ENCODE measurements around the gene PTPRT. TPM values are rescaled to one million over a fixed set of nuclear protein-coding genes. Genes with fewer than 3 reads are reported as not detected.

The PTPRT gene
- total and polyA plus RNA-seq, 10 of the 15 experiments (the other 5 are each of a cell fraction or from before 2014, with no cell fraction given), result not detected

DNA sequence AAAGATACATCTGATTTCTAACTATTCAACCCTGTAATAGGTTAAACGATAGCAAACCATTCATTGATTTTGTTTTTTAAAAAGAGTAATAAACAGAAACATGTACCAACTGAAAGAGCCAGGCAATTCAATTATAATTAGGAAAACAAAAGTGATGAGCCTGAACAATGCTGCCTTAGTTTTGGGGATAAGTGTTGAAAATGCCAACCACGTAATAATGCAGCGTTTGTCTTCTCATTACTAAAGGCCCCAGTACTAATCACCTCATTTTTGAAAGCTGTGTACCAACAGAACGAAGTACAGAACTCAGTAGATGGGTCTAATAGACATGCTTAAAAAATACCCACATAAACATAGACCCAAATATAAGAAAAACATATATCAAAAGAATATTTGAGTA lies 907.9 kb downstream of the PTPRT start:
- WGBS (ENCODE audit: insufficient coverage, insufficient replicate concordance, low lambda C conversion rate, missing lambda C conversion rate), result 0% methylated on average over 4 of the region's 4 CpGs
- ChIA-PET CTCF (no interaction called here), POLR2A (no interaction called here), SMC1A (ENCODE audit: uncharacterized antibody, unreplicated experiment) (no interaction called here), RAD21 (ENCODE audit: unreplicated experiment) (no interaction called here)
- Histone ChIP-seq H3K4me3 (no peak overlapping the region), H3K27ac (ENCODE audit: control insufficient read depth, insufficient read depth) (no peak overlapping the region), H3K27me3 (replicated peaks in 1 of 2; ENCODE audit: control insufficient read depth in 2 of 2, insufficient read depth in 2 of 2, low read length in 1 of 2) (no peaks in the 10 kb centered on the region), H3K36me3 (ENCODE audit: control insufficient read depth in 2 of 2, insufficient read depth in 2 of 2, low read length in 1 of 2) (no peaks in the 10 kb centered on the region), H3K79me2 (ENCODE audit: control insufficient read depth, insufficient read depth, low read length) (no peaks in the 10 kb centered on the region), H3K9me3 (replicated peaks; ENCODE audit: control insufficient read depth, insufficient read depth, low read length) (no peaks in the 10 kb centered on the region), H3K9ac (ENCODE audit: control insufficient read depth, insufficient read depth, low read length) (no peak overlapping the region), H2AFZ (ENCODE audit: control insufficient read depth, low read depth, low read length) (no peak overlapping the region), H3K4me2 (ENCODE audit: control insufficient read depth, insufficient read depth) (no peak overlapping the region), H3K4me1 (ENCODE audit: control insufficient read depth, insufficient read depth, low read length) (no peaks in the 10 kb centered on the region), H4K20me1 (ENCODE audit: control insufficient read depth, insufficient read depth) (no peaks in the 10 kb centered on the region)
- DNase-seq (ENCODE audit: low read depth, low spot score) (no peak), ATAC-seq (no peak), FAIRE-seq (no peak)
- intact Hi-C loops (cut with micrococcal nuclease; ENCODE audit: unreplicated experiment), result no loop called here
- in situ Hi-C loops (cut with MboI), result no loop called here
- no TSS peak for BruUV-seq (replicated peaks)
- TF ChIP-seq YY1 (IDR thresholded peaks at IDR 0.05; ENCODE audit: low read depth, low read length) (no peak), TAF1 (IDR thresholded peaks at IDR 0.05; ENCODE audit: borderline replicate concordance, low read depth, low read length) (no peak), SP1 (IDR thresholded peaks at IDR 0.05; ENCODE audit: low read depth, low read length) (no peak), SREBF1 (IDR thresholded peaks at IDR 0.05; ENCODE audit: low read length) (no peak), MEF2A (IDR thresholded peaks at IDR 0.05; ENCODE audit: insufficient read depth, low read depth, low read length) (no peak), KDM1A (IDR thresholded peaks at IDR 0.05; ENCODE audit: borderline replicate concordance) (no peak), SMAD1 (IDR thresholded peaks at IDR 0.05; ENCODE audit: low read depth, partially characterized antibody) (no peak), POU2F2 (IDR thresholded peaks at IDR 0.05; ENCODE audit: borderline replicate concordance, low read depth, low read length) (no peak), EGR1 (IDR thresholded peaks at IDR 0.05; ENCODE audit: borderline replicate concordance in 1 of 2, low read depth in 2 of 2, low read length in 2 of 2) (no peak), NR2C1 (IDR thresholded peaks at IDR 0.05) (no peak), HDGF (IDR thresholded peaks at IDR 0.05) (no peak)
- TF ChIP-seq, protein P1, sequence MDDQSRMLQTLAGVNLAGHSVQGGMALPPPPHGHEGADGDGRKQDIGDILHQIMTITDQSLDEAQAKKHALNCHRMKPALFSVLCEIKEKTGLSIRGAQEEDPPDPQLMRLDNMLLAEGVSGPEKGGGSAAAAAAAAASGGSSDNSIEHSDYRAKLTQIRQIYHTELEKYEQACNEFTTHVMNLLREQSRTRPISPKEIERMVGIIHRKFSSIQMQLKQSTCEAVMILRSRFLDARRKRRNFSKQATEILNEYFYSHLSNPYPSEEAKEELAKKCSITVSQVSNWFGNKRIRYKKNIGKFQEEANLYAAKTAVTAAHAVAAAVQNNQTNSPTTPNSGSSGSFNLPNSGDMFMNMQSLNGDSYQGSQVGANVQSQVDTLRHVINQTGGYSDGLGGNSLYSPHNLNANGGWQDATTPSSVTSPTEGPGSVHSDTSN (IDR thresholded peaks at IDR 0.05; ENCODE audit: insufficient replicate concordance, low read depth, low read length), result no peak
- TF ChIP-seq, protein P2, sequence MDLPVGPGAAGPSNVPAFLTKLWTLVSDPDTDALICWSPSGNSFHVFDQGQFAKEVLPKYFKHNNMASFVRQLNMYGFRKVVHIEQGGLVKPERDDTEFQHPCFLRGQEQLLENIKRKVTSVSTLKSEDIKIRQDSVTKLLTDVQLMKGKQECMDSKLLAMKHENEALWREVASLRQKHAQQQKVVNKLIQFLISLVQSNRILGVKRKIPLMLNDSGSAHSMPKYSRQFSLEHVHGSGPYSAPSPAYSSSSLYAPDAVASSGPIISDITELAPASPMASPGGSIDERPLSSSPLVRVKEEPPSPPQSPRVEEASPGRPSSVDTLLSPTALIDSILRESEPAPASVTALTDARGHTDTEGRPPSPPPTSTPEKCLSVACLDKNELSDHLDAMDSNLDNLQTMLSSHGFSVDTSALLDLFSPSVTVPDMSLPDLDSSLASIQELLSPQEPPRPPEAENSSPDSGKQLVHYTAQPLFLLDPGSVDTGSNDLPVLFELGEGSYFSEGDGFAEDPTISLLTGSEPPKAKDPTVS (IDR thresholded peaks at IDR 0.05; ENCODE audit: low read depth, low read length), result no peak
- TF ChIP-seq, protein P3, sequence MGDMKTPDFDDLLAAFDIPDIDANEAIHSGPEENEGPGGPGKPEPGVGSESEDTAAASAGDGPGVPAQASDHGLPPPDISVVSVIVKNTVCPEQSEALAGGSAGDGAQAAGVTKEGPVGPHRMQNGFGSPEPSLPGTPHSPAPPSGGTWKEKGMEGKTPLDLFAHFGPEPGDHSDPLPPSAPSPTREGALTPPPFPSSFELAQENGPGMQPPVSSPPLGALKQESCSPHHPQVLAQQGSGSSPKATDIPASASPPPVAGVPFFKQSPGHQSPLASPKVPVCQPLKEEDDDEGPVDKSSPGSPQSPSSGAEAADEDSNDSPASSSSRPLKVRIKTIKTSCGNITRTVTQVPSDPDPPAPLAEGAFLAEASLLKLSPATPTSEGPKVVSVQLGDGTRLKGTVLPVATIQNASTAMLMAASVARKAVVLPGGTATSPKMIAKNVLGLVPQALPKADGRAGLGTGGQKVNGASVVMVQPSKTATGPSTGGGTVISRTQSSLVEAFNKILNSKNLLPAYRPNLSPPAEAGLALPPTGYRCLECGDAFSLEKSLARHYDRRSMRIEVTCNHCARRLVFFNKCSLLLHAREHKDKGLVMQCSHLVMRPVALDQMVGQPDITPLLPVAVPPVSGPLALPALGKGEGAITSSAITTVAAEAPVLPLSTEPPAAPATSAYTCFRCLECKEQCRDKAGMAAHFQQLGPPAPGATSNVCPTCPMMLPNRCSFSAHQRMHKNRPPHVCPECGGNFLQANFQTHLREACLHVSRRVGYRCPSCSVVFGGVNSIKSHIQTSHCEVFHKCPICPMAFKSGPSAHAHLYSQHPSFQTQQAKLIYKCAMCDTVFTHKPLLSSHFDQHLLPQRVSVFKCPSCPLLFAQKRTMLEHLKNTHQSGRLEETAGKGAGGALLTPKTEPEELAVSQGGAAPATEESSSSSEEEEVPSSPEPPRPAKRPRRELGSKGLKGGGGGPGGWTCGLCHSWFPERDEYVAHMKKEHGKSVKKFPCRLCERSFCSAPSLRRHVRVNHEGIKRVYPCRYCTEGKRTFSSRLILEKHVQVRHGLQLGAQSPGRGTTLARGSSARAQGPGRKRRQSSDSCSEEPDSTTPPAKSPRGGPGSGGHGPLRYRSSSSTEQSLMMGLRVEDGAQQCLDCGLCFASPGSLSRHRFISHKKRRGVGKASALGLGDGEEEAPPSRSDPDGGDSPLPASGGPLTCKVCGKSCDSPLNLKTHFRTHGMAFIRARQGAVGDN (IDR thresholded peaks at IDR 0.05), result no peak
- TF ChIP-seq, protein P4, sequence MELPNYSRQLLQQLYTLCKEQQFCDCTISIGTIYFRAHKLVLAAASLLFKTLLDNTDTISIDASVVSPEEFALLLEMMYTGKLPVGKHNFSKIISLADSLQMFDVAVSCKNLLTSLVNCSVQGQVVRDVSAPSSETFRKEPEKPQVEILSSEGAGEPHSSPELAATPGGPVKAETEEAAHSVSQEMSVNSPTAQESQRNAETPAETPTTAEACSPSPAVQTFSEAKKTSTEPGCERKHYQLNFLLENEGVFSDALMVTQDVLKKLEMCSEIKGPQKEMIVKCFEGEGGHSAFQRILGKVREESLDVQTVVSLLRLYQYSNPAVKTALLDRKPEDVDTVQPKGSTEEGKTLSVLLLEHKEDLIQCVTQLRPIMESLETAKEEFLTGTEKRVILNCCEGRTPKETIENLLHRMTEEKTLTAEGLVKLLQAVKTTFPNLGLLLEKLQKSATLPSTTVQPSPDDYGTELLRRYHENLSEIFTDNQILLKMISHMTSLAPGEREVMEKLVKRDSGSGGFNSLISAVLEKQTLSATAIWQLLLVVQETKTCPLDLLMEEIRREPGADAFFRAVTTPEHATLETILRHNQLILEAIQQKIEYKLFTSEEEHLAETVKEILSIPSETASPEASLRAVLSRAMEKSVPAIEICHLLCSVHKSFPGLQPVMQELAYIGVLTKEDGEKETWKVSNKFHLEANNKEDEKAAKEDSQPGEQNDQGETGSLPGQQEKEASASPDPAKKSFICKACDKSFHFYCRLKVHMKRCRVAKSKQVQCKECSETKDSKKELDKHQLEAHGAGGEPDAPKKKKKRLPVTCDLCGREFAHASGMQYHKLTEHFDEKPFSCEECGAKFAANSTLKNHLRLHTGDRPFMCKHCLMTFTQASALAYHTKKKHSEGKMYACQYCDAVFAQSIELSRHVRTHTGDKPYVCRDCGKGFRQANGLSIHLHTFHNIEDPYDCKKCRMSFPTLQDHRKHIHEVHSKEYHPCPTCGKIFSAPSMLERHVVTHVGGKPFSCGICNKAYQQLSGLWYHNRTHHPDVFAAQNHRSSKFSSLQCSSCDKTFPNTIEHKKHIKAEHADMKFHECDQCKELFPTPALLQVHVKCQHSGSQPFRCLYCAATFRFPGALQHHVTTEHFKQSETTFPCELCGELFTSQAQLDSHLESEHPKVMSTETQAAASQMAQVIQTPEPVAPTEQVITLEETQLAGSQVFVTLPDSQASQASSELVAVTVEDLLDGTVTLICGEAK (IDR thresholded peaks at IDR 0.05; ENCODE audit: borderline replicate concordance), result no peak
